Neuron (in vitro differentiated cells): ENCODE data around the gene KDM8.

Experiments
- H2AFZ ChIP-seq: one replicate; pipeline ENCODE4 v1.6.1; 2013; ENCODE audit warnings: low read depth, mild to moderate bottlenecking, inconsistent platforms, low read length, moderate library complexity
- H3K27me3 ChIP-seq: one replicate; pipeline ENCODE4 v1.6.1; 2013; ENCODE audit warnings: low read length; ENCODE audit not compliant: insufficient read depth
- H3K36me3 ChIP-seq: one replicate; pipeline ENCODE4 v1.6.1; 2013; ENCODE audit warnings: low read length; ENCODE audit not compliant: insufficient read depth
- H3K4me1 ChIP-seq: one replicate; pipeline ENCODE4 v1.6.1; 2013; ENCODE audit warnings: low read length; ENCODE audit not compliant: insufficient read depth
- H3K4me3 ChIP-seq: 2 replicates; pipeline ENCODE4 v1.5.1; 2013; ENCODE audit warnings: mild to moderate bottlenecking, low read length, moderate library complexity
- H3K9me3 ChIP-seq: one replicate; pipeline ENCODE4 v1.6.1; 2013; ENCODE audit warnings: low read length

Gene KDM8

GRCh38 chr16:27232901-27233625 is 29.7 kb downstream of the KDM8 start:
- Histone ChIP-seq H3K27me3 (no peaks in the 10 kb centered on the region), H3K4me1 (peaks cover 13% of the 10 kb centered on the region), H3K36me3 (peaks cover 27% of the 10 kb centered on the region), H2AFZ (no peak overlapping the region), H3K4me3 (no peak overlapping the region), H3K9me3 (no peaks in the 10 kb centered on the region)

- Histone ChIP-seq H3K4me3 (no peak overlapping the region), H3K27me3 (no peaks in the 10 kb centered on the region), H3K36me3 (peaks cover 27% of the 10 kb centered on the region)
Measured at GRCh38 chr16:27233731-27234130, 30.4 kb downstream of the KDM8 start.

GRCh38 chr16:27234171-27234570 is 30.8 kb downstream of the KDM8 start:
- Histone ChIP-seq H3K36me3 (peaks cover 27% of the 10 kb centered on the region), H3K4me1 (peaks cover 13% of the 10 kb centered on the region), H3K4me3 (no peak overlapping the region), H3K27me3 (no peaks in the 10 kb centered on the region), H3K9me3 (no peaks in the 10 kb centered on the region), H2AFZ (no peak overlapping the region)

More at GRCh38 chr16:27233731-27234130, 30.4 kb downstream of the KDM8 start:
- Histone ChIP-seq H2AFZ (no peak overlapping the region), H3K9me3 (no peaks in the 10 kb centered on the region), H3K4me1 (peaks cover 13% of the 10 kb centered on the region)

GRCh38 chr16:27234603-27235002 is 31.3 kb downstream of the KDM8 start:
- no peaks in the 10 kb centered on the region for H3K27me3 ChIP-seq

GRCh38 chr16:27235055-27235937 is 32.0 kb downstream of the KDM8 start:
- Histone ChIP-seq H3K4me3 (no peak overlapping the region), H3K27me3 (no peaks in the 10 kb centered on the region), H3K36me3 (peaks cover 29% of the 10 kb centered on the region), H3K4me1 (peaks cover 13% of the 10 kb centered on the region), H2AFZ (no peak overlapping the region), H3K9me3 (no peaks in the 10 kb centered on the region)

More at GRCh38 chr16:27234603-27235002, 31.3 kb downstream of the KDM8 start:
- Histone ChIP-seq H3K4me3 (no peak overlapping the region), H3K36me3 (peaks cover 31% of the 10 kb centered on the region), H3K9me3 (no peaks in the 10 kb centered on the region), H3K4me1 (peaks cover 13% of the 10 kb centered on the region), H2AFZ (no peak overlapping the region)

- peaks cover 13% of the 10 kb centered on the region for H3K4me1 ChIP-seq
- H3K36me3 ChIP-seq = peaks cover 29% of the 10 kb centered on the region
- no peaks in the 10 kb centered on the region for H3K9me3 ChIP-seq
- no peak overlapping the region for H3K4me3 ChIP-seq
- H3K27me3 ChIP-seq = no peaks in the 10 kb centered on the region
- no peak overlapping the region for H2AFZ ChIP-seq
Measured at GRCh38 chr16:27235938-27236245, 32.6 kb downstream of the KDM8 start.

- no peak overlapping the region for H2AFZ ChIP-seq
- no peaks in the 10 kb centered on the region for H3K9me3 ChIP-seq
- no peaks in the 10 kb centered on the region for H3K27me3 ChIP-seq
- no peak overlapping the region for H3K4me3 ChIP-seq
- peaks cover 31% of the 10 kb centered on the region for H3K36me3 ChIP-seq
- peaks cover 13% of the 10 kb centered on the region for H3K4me1 ChIP-seq
Measured at GRCh38 chr16:27236635-27237218, 33.4 kb downstream of the KDM8 start.

- H3K27me3 ChIP-seq = no peaks in the 10 kb centered on the region
- H3K36me3 ChIP-seq = peaks cover 28% of the 10 kb centered on the region
- H2AFZ ChIP-seq = no peak overlapping the region
- no peak overlapping the region for H3K4me3 ChIP-seq
- H3K4me1 ChIP-seq = peaks cover 15% of the 10 kb centered on the region
- H3K9me3 ChIP-seq = no peaks in the 10 kb centered on the region
Measured at GRCh38 chr16:27237219-27238015, 34.1 kb downstream of the KDM8 start.

- Histone ChIP-seq H2AFZ (no peak overlapping the region), H3K4me1 (peaks cover 22% of the 10 kb centered on the region), H3K36me3 (peaks cover 21% of the 10 kb centered on the region), H3K4me3 (no peak overlapping the region), H3K27me3 (no peaks in the 10 kb centered on the region), H3K9me3 (no peaks in the 10 kb centered on the region)
Measured at GRCh38 chr16:27238016-27238587, 34.8 kb downstream of the KDM8 start.

GRCh38 chr16:27238591-27238990 is 35.3 kb downstream of the KDM8 start:
- Histone ChIP-seq H3K27me3 (no peaks in the 10 kb centered on the region), H3K4me3 (no peak overlapping the region), H3K9me3 (no peaks in the 10 kb centered on the region), H2AFZ (no peak overlapping the region), H3K36me3 (peaks cover 16% of the 10 kb centered on the region), H3K4me1 (peaks cover 26% of the 10 kb centered on the region)

- Histone ChIP-seq H3K36me3 (peaks cover 15% of the 10 kb centered on the region), H3K4me1 (peaks cover 26% of the 10 kb centered on the region), H3K4me3 (no peak overlapping the region), H3K9me3 (no peaks in the 10 kb centered on the region), H2AFZ (no peak overlapping the region), H3K27me3 (no peaks in the 10 kb centered on the region)
Measured at GRCh38 chr16:27239026-27239425, 35.7 kb downstream of the KDM8 start.

- Histone ChIP-seq H3K27me3 (no peaks in the 10 kb centered on the region), H3K4me3 (no peak overlapping the region), H3K9me3 (no peaks in the 10 kb centered on the region), H3K4me1 (peaks cover 26% of the 10 kb centered on the region), H2AFZ (no peak overlapping the region), H3K36me3 (peaks cover 8% of the 10 kb centered on the region)
Measured at GRCh38 chr16:27239906-27240655, 36.8 kb downstream of the KDM8 start.
